ENCODE results near the gene SLC15A3. TPM values are rescaled to one million over a fixed set of nuclear protein-coding genes. Genes with fewer than 3 reads are reported as not detected.

The SLC15A3 gene
- total and polyA plus RNA-seq, 7 experiments from 2014 or later = 0.85 to 101 (median 10.2) TPM

DNA sequence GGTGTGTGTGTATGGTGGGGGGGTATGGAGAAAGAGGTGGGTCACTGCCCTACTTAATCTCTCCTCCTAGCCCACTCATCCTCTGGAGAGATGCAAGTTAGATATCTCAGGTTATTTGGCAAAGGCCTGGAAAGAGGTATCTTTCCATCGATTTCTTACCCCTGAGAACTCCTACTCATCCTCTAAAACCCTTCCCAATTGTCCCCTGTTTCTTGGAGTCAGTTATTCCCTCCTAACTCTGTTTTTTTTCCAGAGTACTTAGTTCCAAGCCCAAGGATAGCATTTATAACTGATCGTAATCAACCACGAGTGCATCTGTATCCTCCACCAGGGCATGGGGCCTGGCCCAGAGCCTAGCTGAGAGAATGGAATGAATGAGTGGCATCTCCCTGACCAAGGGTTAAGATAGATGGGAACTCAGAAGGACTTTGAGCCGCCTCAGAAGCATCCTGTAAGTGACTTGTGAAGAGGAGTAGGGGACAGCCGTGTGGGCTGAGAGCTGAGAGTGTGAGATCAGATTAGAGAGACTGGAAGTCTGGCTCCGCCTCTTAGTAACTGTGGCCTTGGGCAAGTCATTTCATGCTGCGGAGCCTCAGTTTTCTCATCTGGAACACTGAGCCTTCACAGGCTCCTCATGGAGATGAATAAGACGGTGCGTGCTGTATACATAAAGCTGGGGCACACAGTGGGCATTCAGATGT is 35.8 kb upstream of the SLC15A3 start:
- DNase-seq (peak in 2 of 9 donors; percentile 49 to 67), ATAC-seq (no peak)
- Histone ChIP-seq H3K4me3 (ENCODE audit: low read length) (peak overlapping the region; percentile 21), H3K27ac (ENCODE audit: low read depth, low read length) (peak overlapping the region; percentile 96), H3K9me3 (ENCODE audit: control insufficient read depth in 2 of 3, low read length in 3 of 3) (no peaks in the 10 kb centered on the region), H3K27me3 (ENCODE audit: control insufficient read depth in 2 of 2, insufficient read depth in 2 of 2, low read length in 2 of 2) (no peaks in the 10 kb centered on the region), H3K4me1 (ENCODE audit: control insufficient read depth in 2 of 2, insufficient read depth in 2 of 2, low read length in 2 of 2) (peaks cover 57 to 86% of the 10 kb centered on the region in 2 donors), H3K36me3 (ENCODE audit: control insufficient read depth in 2 of 3, insufficient read depth in 3 of 3, low read length in 3 of 3) (peaks cover 0 to 31% (median 15%) of the 10 kb centered on the region in 3 experiments)
- peak overlapping the region; percentile 75 to 96 (median 88) for H3K4me3 Mint-ChIP-seq
- peak overlapping the region; percentile 91 to 100 (median 99) for H3K27ac Mint-ChIP-seq
- H3K27me3 Mint-ChIP-seq = no peaks in the 10 kb centered on the region
- intact Hi-C loops (cut with micrococcal nuclease) = loop anchor here (1.0 to 10.0 kb wide), 11 partner anchors 9 to 1567 kb away; partner anchors contain the start of genes CD5 (in 1 of the 2), CD6 (in 1 of the 2), TMEM109 (in 1 of the 2) and VPS37C (in 1 of the 2)
- H3K9me3 Mint-ChIP-seq = no peaks in the 10 kb centered on the region
- H3K36me3 Mint-ChIP-seq = peaks cover 12 to 55% (median 39%) of the 10 kb centered on the region in 5 donors
- ChIA-PET CTCF (interaction anchor here (0.6 to 2.3 kb wide), 6 partner anchors 11 to 124 kb away, joined by 3 to 6 read pairs (median 4); no protein-coding TSS in a partner anchor), POLR2A (interaction anchor here (0.6 to 5.7 kb wide), 18 partner anchors 9 to 1318 kb away, joined by 3 to 60 read pairs (median 6); partner anchors contain the start of genes CD5 and TMEM109)
- H3K4me1 Mint-ChIP-seq = peaks cover 46 to 96% (median 88%) of the 10 kb centered on the region in 7 donors

DNA sequence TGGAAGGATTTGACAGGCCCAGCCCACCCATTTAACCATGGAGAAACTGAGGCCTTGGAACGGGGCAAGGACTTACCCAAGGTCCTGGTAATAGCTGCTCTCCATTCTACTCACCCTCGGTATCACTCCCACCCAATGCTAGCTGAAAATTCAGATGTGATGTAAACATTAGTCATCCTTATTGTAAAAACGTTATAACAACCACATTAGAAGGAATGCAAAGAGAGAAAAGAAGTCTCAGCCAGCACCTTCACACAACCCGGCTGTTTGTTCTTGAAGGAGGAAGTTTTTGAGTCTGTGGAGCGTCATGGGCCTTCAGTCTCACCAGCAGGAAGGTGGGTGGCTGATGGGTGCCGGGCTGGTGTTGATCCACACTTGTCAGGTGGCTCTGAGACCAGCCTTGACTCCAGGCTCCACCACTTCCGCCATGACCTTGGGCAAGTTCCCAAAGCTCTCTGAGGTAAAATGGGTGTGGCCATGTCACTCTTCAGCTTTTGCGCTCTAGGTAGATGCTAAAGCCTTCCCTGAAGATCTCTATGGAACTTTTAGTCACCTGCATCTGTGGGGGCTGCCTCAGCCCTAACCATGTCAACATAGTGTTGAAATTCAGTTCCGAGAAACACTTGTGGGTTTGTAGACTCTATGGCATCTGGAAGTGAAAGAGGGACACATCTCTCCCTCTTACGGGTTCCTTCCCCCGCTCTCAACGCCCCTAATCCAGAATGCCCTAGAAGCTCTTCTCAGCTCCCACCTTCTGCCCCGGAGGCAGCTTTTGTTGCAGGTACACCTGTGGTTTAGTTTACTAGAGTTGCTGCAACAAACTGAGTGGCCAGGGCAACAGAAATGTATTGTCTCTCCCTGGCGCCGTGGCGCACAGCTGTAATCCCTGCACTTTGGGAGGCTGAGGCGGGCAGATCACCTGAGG is 34.3 kb upstream of the SLC15A3 start:
- POLR2A ChIA-PET = interaction anchor here (0.8 to 5.7 kb wide), 27 partner anchors 9 to 143 kb away, joined by 3 to 60 read pairs (median 6); partner anchors contain the start of genes CD5 and TMEM109
- CTCF ChIA-PET = interaction anchor here (0.9 to 2.5 kb wide), 11 partner anchors 10 to 166 kb away, joined by 3 to 12 read pairs (median 4); no protein-coding TSS in a partner anchor
- Histone ChIP-seq H3K4me1 (ENCODE audit: control insufficient read depth in 2 of 2, insufficient read depth in 2 of 2, low read length in 2 of 2) (peaks cover 62 to 88% of the 10 kb centered on the region in 2 donors), H3K36me3 (ENCODE audit: control insufficient read depth in 2 of 3, insufficient read depth in 3 of 3, low read length in 3 of 3) (peaks cover 1 to 24% (median 15%) of the 10 kb centered on the region in 3 experiments), H3K27ac (ENCODE audit: low read depth, low read length) (peak overlapping the region; percentile 96), H3K9me3 (ENCODE audit: control insufficient read depth in 2 of 3, low read length in 3 of 3) (no peaks in the 10 kb centered on the region), H3K27me3 (ENCODE audit: control insufficient read depth in 2 of 2, insufficient read depth in 2 of 2, low read length in 2 of 2) (no peaks in the 10 kb centered on the region), H3K4me3 (ENCODE audit: low read length) (peak overlapping the region; percentile 42)
- H3K27me3 Mint-ChIP-seq = no peaks in the 10 kb centered on the region
- H3K9me3 Mint-ChIP-seq = no peaks in the 10 kb centered on the region
- peak overlapping the region; percentile 91 to 100 (median 99) for H3K27ac Mint-ChIP-seq
- H3K36me3 Mint-ChIP-seq = peaks cover 12 to 62% (median 40%) of the 10 kb centered on the region in 5 donors
- DNase-seq (peak; percentile 59 to 99 (median 97)), ATAC-seq (peak; percentile 93)
- H3K4me1 Mint-ChIP-seq = peaks cover 49 to 99% (median 94%) of the 10 kb centered on the region in 7 donors
- intact Hi-C loops (cut with micrococcal nuclease) = loop anchor here (1.0 to 10.0 kb wide), 20 partner anchors 8 to 1569 kb away; partner anchors contain the start of genes CD6 (in 2 of the 2), VPS37C (in 2 of the 2), CD5 (in 1 of the 2) and PRPF19 (in 1 of the 2)
- peak overlapping the region; percentile 75 to 96 (median 88) for H3K4me3 Mint-ChIP-seq

DNA sequence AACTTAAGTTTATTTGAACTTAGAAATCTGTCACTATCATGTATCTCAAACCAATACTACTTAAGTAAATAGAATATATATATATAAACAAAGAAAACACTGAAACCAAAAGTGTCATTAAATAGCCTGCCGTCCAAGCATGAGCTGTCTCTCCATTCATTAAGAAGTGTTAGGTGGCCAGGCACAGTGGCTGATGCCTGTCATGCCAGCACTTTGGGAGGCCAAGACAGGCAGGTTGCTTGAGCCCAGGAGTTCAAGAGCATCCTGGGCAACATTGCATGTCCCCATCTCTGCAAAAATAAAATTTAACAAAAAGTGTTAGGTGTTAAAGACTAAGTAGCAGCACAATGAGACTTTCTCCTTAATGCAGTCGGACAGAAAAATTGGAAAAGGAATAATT is 33.5 kb upstream of the SLC15A3 start:
- Histone ChIP-seq H3K9me3 (ENCODE audit: control insufficient read depth in 2 of 3, low read length in 3 of 3) (no peaks in the 10 kb centered on the region), H3K36me3 (ENCODE audit: control insufficient read depth in 2 of 3, insufficient read depth in 3 of 3, low read length in 3 of 3) (peaks cover 7 to 27% (median 16%) of the 10 kb centered on the region in 3 experiments), H3K4me1 (ENCODE audit: control insufficient read depth in 2 of 2, insufficient read depth in 2 of 2, low read length in 2 of 2) (peaks cover 68 to 90% of the 10 kb centered on the region in 2 donors), H3K27me3 (ENCODE audit: control insufficient read depth in 2 of 2, insufficient read depth in 2 of 2, low read length in 2 of 2) (no peaks in the 10 kb centered on the region), H3K27ac (ENCODE audit: low read depth, low read length) (peak overlapping the region; percentile 96), H3K4me3 (ENCODE audit: low read length) (peak overlapping the region; percentile 42)
- ChIA-PET POLR2A (interaction anchor here (0.9 to 5.7 kb wide), 21 partner anchors 23 to 143 kb away, joined by 3 to 60 read pairs (median 6); partner anchors contain the start of genes CD5 and TMEM109), CTCF (interaction anchor here (0.6 to 2.5 kb wide), 8 partner anchors 15 to 167 kb away, joined by 3 to 12 read pairs (median 4); no protein-coding TSS in a partner anchor)
- peaks cover 46 to 100% (median 94%) of the 10 kb centered on the region in 7 donors for H3K4me1 Mint-ChIP-seq
- H3K27me3 Mint-ChIP-seq = no peaks in the 10 kb centered on the region
- peak overlapping the region; percentile 75 to 96 (median 88) for H3K4me3 Mint-ChIP-seq
- ATAC-seq = no peak
- H3K9me3 Mint-ChIP-seq = no peaks in the 10 kb centered on the region
- H3K27ac Mint-ChIP-seq = peak overlapping the region; percentile 91 to 100 (median 99)
- intact Hi-C loops (cut with micrococcal nuclease) = loop anchor here (5.0 to 10.0 kb wide), 6 partner anchors 73 to 1569 kb away; partner anchors contain the start of genes CD5 (in 1 of the 2), TMEM109 (in 1 of the 2) and VPS37C (in 1 of the 2)
- DNase-seq = peak in 1 of 9 donors; percentile 25
- H3K36me3 Mint-ChIP-seq = peaks cover 12 to 63% (median 37%) of the 10 kb centered on the region in 5 donors

DNA sequence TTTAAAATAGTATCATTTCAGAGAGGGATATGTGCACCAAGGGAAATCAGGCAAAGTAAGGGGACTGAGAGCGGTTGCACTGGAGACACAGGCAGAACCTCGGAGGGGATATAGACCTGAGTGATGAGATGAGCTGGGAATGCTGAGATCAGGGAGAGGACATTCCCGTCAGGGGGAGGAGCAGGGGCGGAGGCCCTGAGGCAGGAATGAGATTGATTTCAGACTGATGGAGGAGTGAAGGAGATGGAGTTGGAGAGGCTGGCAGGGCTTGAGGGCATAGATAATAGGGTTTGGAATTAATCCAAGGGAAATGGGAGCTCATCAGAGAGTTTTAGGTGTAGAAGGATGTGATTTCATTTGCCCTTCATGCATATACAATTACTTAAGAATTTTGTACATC is 32.7 kb upstream of the SLC15A3 start:
- H3K27me3 Mint-ChIP-seq = no peaks in the 10 kb centered on the region
- H3K9me3 Mint-ChIP-seq = peaks cover 0 to 1% (median 0%) of the 10 kb centered on the region in 11 donors
- H3K27ac Mint-ChIP-seq = peak overlapping the region; percentile 91 to 100 (median 99)
- Histone ChIP-seq H3K9me3 (ENCODE audit: control insufficient read depth in 2 of 3, low read length in 3 of 3) (no peaks in the 10 kb centered on the region), H3K4me1 (ENCODE audit: control insufficient read depth in 2 of 2, insufficient read depth in 2 of 2, low read length in 2 of 2) (peaks cover 76 to 93% of the 10 kb centered on the region in 2 donors), H3K36me3 (ENCODE audit: control insufficient read depth in 2 of 3, insufficient read depth in 3 of 3, low read length in 3 of 3) (peaks cover 7 to 34% (median 18%) of the 10 kb centered on the region in 3 experiments), H3K4me3 (ENCODE audit: low read length) (peak overlapping the region; percentile 21), H3K27ac (ENCODE audit: low read depth, low read length) (peak overlapping the region; percentile 96), H3K27me3 (ENCODE audit: control insufficient read depth in 2 of 2, insufficient read depth in 2 of 2, low read length in 2 of 2) (no peaks in the 10 kb centered on the region)
- ChIA-PET POLR2A (interaction anchor here (0.6 to 5.7 kb wide), 18 partner anchors 9 to 160 kb away, joined by 3 to 60 read pairs (median 6); partner anchors contain the start of gene CD5), CTCF (interaction anchor here (0.8 to 1.2 kb wide), 3 partner anchors 15 to 89 kb away, joined by 4 to 5 read pairs (median 4); no protein-coding TSS in a partner anchor)
- intact Hi-C loops (cut with micrococcal nuclease) = loop anchor here (1.0 to 10.0 kb wide), 7 partner anchors 8 to 1570 kb away; partner anchors contain the start of genes CD5 (in 1 of the 2), TMEM109 (in 1 of the 2) and VPS37C (in 1 of the 2)
- ATAC-seq = no peak
- peak overlapping the region; percentile 79 to 96 (median 88) for H3K4me3 Mint-ChIP-seq
- H3K36me3 Mint-ChIP-seq = peaks cover 12 to 65% (median 41%) of the 10 kb centered on the region in 5 donors
- H3K4me1 Mint-ChIP-seq = peaks cover 49 to 100% (median 94%) of the 10 kb centered on the region in 7 donors
- no peak for DNase-seq

GRCh38 chr11:60984149-60984548 is 32.2 kb upstream of the SLC15A3 start:
- DNase-seq = no peak
- H3K27ac Mint-ChIP-seq = peak overlapping the region; percentile 91 to 100 (median 99)
- ATAC-seq = no peak
- Histone ChIP-seq H3K36me3 (ENCODE audit: control insufficient read depth in 2 of 3, insufficient read depth in 3 of 3, low read length in 3 of 3) (peaks cover 7 to 30% (median 13%) of the 10 kb centered on the region in 3 experiments), H3K27ac (ENCODE audit: low read depth, low read length) (peak overlapping the region; percentile 96), H3K4me3 (ENCODE audit: low read length) (peak overlapping the region; percentile 21), H3K9me3 (ENCODE audit: control insufficient read depth in 2 of 3, low read length in 3 of 3) (no peaks in the 10 kb centered on the region), H3K27me3 (ENCODE audit: control insufficient read depth in 2 of 2, insufficient read depth in 2 of 2, low read length in 2 of 2) (no peaks in the 10 kb centered on the region), H3K4me1 (ENCODE audit: control insufficient read depth in 2 of 2, insufficient read depth in 2 of 2, low read length in 2 of 2) (peaks cover 75 to 93% of the 10 kb centered on the region in 2 donors)
- ChIA-PET CTCF (interaction anchor here (0.8 to 1.2 kb wide), 3 partner anchors 15 to 89 kb away, joined by 4 to 5 read pairs (median 4); no protein-coding TSS in a partner anchor), POLR2A (interaction anchor here (0.6 to 5.7 kb wide), 17 partner anchors 9 to 161 kb away, joined by 3 to 60 read pairs (median 6); partner anchors contain the start of gene CD5)
- intact Hi-C loops (cut with micrococcal nuclease) = loop anchor here in 1 of 2 donors (1.0 to 10.0 kb wide), 2 partner anchors 8 to 1571 kb away; no protein-coding TSS in a partner anchor
- peaks cover 0 to 2% (median 0%) of the 10 kb centered on the region in 11 donors for H3K9me3 Mint-ChIP-seq
- peak overlapping the region; percentile 79 to 96 (median 88) for H3K4me3 Mint-ChIP-seq
- H3K36me3 Mint-ChIP-seq = peaks cover 12 to 62% (median 39%) of the 10 kb centered on the region in 5 donors
- no peaks in the 10 kb centered on the region for H3K27me3 Mint-ChIP-seq
- H3K4me1 Mint-ChIP-seq = peaks cover 44 to 100% (median 93%) of the 10 kb centered on the region in 7 donors
